GM21717 (cell line): Measurements from ENCODE around the gene ILDR1.
"Not testable (repeated sequence)": the region's sequence is repeated elsewhere in the genome, so short reads cannot be mapped to it uniquely, and the experiment has no call there.

Source experiments
- ATAC-seq: cut with Tn5 transposase; IDR thresholded peaks from one replicate; pipeline ENCODE4 v1.9.1; 2021; ENCODE audit warnings: mild to moderate bottlenecking, moderate library complexity; ENCODE audit not compliant: unreplicated experiment

ILDR1 gene

GRCh38 chr3:121956363-121956762 lies 65.7 kb downstream of the ILDR1 start:
- no peak for ATAC-seq

GRCh38 chr3:121951291-121951919 lies 70.6 kb downstream of the ILDR1 start:
- ATAC-seq, result no peak

- ATAC-seq, result no peak
Observed at GRCh38 chr3:121948641-121949040, 73.4 kb downstream of the ILDR1 start.

GRCh38 chr3:121943431-121943830 lies 78.6 kb downstream of the ILDR1 start:
- no peak for ATAC-seq

- no peak for ATAC-seq
Observed at GRCh38 chr3:121942116-121942786, 79.8 kb downstream of the ILDR1 start.

- no peak for ATAC-seq
Observed at GRCh38 chr3:121941592-121941991, 80.5 kb downstream of the ILDR1 start.

- not testable (repeated sequence) for ATAC-seq
Observed at GRCh38 chr3:121938141-121938855, 83.7 kb downstream of the ILDR1 start.
